HL-60 (cell line): ENCODE data around the gene EPS8L3.

Source experiments
- DNase-seq, 2 experiments: peaks; one replicate each; pipeline ENCODE4 v3.0.0-alpha.2; 2010 to 2020; ENCODE audit warnings: low read depth in 1 of 2, low spot score in 1 of 2
- H3K27ac ChIP-seq: fragments of 250-450 bp; sonication (Bioruptor Pico); replicated peaks from 2 replicates; pipeline ENCODE4 v1.5.1; 2020; ENCODE audit warnings: mild to moderate bottlenecking, moderate library complexity
- H3K27me3 ChIP-seq: fragments of 250-450 bp; sonication (Bioruptor Pico); 2 replicates; pipeline ENCODE4 v1.5.1; 2021; ENCODE audit warnings: mild to moderate bottlenecking, moderate library complexity; ENCODE audit not compliant: insufficient read depth, poor library complexity, severe bottlenecking
- H3K4me3 ChIP-seq: replicated peaks from 2 replicates; pipeline ENCODE4 v1.5.1; 2011; ENCODE audit warnings: mild to moderate bottlenecking, control low read depth, low read length; ENCODE audit not compliant: insufficient read depth
- GABPA ChIP-seq: IDR thresholded peaks from 2 replicates; pipeline ENCODE4 v1.6.1; 2012; ENCODE audit warnings: low read depth
- POLR2AphosphoS5 ChIP-seq: IDR thresholded peaks from 2 replicates; pipeline ENCODE4 v1.6.1; 2012; ENCODE audit warnings: low read depth
- SPI1 ChIP-seq: IDR thresholded peaks from 2 replicates; pipeline ENCODE4 v1.6.1; 2012; ENCODE audit warnings: low read depth, mild to moderate bottlenecking, borderline replicate concordance
- TF ChIP-seq, protein P1 (sequence below): IDR thresholded peaks from one replicate; pipeline ENCODE4 v1.5.1; 2011; ENCODE audit warnings: low read length, control low read depth, inconsistent platforms; ENCODE audit not compliant: insufficient read depth
- TF ChIP-seq, protein P2 (sequence below): IDR thresholded peaks from 2 replicates; pipeline ENCODE4 v1.6.1; 2012; ENCODE audit warnings: low read depth; ENCODE audit not compliant: insufficient replicate concordance

EPS8L3 gene

DNA sequence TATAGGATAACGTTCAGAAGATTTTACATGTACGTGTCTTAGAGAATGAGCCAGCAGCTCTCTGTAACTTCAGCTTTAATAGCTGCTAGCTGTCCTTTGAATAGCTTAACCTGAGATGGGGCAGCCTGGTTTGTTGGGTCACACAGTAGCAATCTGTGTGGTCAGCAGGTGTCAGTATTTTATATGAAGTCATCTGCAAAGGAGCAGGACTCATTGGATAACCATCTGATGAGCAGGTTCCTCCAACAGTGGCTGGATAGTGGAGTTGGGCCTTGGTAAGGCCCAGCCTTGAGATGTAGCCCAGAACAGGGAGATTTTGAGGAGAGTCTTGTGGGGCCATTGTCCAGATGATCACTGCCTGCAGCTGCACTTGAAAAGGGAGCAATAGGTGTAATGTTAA is 45.2 kb downstream of the EPS8L3 start:
- DNase-seq: no peak

DNA sequence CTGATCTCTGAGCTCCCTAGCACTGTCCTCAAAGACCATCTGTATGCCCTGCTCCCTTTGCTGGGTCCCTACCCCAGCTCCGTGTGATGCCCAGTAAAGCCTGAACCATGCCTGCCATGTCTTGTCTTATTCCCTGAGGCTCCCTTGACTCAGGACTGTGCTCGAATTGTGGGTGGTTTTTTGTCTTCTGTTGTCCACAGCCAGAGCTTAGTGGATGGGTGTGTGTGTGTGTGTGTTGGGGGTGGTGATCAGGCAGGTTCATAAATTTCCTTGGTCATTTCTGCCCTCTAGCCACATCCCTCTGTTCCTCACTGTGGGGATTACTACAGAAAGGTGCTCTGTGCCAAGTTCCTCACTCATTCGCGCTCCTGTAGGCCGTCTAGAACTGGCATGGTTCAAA is 46.0 kb downstream of the EPS8L3 start:
- DNase-seq: no peak
- Histone ChIP-seq H3K27me3 (no peaks in the 10 kb centered on the region), H3K27ac (no peak overlapping the region), H3K4me3 (no peak overlapping the region)
- TF ChIP-seq GABPA: no peak
- TF ChIP-seq POLR2AphosphoS5: no peak
- TF ChIP-seq SPI1: no peak
- TF ChIP-seq, protein P1, sequence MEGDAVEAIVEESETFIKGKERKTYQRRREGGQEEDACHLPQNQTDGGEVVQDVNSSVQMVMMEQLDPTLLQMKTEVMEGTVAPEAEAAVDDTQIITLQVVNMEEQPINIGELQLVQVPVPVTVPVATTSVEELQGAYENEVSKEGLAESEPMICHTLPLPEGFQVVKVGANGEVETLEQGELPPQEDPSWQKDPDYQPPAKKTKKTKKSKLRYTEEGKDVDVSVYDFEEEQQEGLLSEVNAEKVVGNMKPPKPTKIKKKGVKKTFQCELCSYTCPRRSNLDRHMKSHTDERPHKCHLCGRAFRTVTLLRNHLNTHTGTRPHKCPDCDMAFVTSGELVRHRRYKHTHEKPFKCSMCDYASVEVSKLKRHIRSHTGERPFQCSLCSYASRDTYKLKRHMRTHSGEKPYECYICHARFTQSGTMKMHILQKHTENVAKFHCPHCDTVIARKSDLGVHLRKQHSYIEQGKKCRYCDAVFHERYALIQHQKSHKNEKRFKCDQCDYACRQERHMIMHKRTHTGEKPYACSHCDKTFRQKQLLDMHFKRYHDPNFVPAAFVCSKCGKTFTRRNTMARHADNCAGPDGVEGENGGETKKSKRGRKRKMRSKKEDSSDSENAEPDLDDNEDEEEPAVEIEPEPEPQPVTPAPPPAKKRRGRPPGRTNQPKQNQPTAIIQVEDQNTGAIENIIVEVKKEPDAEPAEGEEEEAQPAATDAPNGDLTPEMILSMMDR: no peak
- TF ChIP-seq, protein P2, sequence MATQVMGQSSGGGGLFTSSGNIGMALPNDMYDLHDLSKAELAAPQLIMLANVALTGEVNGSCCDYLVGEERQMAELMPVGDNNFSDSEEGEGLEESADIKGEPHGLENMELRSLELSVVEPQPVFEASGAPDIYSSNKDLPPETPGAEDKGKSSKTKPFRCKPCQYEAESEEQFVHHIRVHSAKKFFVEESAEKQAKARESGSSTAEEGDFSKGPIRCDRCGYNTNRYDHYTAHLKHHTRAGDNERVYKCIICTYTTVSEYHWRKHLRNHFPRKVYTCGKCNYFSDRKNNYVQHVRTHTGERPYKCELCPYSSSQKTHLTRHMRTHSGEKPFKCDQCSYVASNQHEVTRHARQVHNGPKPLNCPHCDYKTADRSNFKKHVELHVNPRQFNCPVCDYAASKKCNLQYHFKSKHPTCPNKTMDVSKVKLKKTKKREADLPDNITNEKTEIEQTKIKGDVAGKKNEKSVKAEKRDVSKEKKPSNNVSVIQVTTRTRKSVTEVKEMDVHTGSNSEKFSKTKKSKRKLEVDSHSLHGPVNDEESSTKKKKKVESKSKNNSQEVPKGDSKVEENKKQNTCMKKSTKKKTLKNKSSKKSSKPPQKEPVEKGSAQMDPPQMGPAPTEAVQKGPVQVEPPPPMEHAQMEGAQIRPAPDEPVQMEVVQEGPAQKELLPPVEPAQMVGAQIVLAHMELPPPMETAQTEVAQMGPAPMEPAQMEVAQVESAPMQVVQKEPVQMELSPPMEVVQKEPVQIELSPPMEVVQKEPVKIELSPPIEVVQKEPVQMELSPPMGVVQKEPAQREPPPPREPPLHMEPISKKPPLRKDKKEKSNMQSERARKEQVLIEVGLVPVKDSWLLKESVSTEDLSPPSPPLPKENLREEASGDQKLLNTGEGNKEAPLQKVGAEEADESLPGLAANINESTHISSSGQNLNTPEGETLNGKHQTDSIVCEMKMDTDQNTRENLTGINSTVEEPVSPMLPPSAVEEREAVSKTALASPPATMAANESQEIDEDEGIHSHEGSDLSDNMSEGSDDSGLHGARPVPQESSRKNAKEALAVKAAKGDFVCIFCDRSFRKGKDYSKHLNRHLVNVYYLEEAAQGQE: no peak

More for the DNA sequence above, 45.2 kb downstream of the EPS8L3 start:
- H3K27me3 ChIP-seq: no peaks in the 10 kb centered on the region
- no peak for TF ChIP-seq POLR2AphosphoS5
- TF ChIP-seq, protein P2: no peak
- H3K27ac ChIP-seq: no peak overlapping the region
- no peak overlapping the region for H3K4me3 ChIP-seq

DNA sequence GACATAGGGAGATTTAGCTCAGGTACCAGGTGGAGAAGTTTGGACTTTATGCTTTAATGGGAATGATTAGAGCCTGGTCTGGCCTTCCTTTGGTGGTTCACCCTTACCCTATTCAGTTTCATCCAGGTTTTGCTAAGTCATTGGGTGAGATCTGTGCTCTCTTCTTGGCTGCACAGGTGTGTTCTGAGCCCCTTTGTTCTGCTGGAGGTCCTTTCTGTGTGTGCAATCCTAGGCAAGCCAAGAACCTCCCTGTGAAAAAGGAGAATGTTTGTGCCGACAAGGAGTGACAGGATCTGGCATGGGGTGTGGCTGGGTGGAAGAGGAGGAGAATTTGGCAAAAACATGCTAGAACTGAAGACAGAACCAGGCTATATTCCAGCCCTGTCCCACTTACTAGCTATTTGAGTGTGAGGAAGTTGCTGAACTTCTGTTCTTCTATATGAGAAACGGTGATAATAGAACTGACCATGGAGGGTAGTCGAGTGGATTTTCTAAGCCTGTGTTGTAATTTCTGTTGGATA is 47.1 kb downstream of the EPS8L3 start:
- H3K4me3 ChIP-seq: no peak overlapping the region
- H3K27ac ChIP-seq: no peak overlapping the region
- H3K27me3 ChIP-seq: no peaks in the 10 kb centered on the region
- TF ChIP-seq GABPA: no peak
- DNase-seq: no peak

DNA sequence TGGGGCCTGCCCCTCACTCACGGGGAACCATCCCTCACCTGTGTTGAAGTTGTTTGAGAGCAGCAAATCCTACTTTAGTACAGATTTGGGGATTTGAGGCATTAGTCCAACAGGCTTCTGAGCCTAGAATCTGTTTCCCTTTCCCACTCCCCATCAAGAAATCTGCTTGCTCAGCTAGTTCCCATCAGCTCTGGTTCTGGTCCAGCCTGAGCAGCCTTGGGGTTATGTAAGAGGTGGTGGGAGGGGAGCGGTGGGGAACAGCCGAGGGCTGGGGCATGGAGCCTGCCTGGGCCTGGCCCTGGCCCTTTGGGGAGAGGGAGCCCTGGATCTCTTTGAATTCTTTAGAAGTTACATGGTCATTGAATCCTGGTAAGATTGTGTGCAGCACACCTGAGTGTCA is 47.6 kb downstream of the EPS8L3 start:
- no peak overlapping the region for H3K4me3 ChIP-seq
- no peaks in the 10 kb centered on the region for H3K27me3 ChIP-seq
- TF ChIP-seq, protein P2: no peak
- TF ChIP-seq POLR2AphosphoS5 (no peak), GABPA (no peak), SPI1 (no peak)
- TF ChIP-seq, protein P1: no peak
- DNase-seq: no peak
- H3K27ac ChIP-seq: no peak overlapping the region
